HG03159 (cell line): ENCODE results near the gene TRNAU1AP.
"Not testable (repeated sequence)": the region's sequence is repeated elsewhere in the genome, so short reads cannot be mapped to it uniquely, and the experiment has no call there.

Source experiments
- ATAC-seq: cut with Tn5 transposase; IDR thresholded peaks from one replicate; pipeline ENCODE4 v1.9.1; 2021; ENCODE audit warnings: mild to moderate bottlenecking, moderate library complexity; ENCODE audit not compliant: unreplicated experiment

TRNAU1AP gene

DNA sequence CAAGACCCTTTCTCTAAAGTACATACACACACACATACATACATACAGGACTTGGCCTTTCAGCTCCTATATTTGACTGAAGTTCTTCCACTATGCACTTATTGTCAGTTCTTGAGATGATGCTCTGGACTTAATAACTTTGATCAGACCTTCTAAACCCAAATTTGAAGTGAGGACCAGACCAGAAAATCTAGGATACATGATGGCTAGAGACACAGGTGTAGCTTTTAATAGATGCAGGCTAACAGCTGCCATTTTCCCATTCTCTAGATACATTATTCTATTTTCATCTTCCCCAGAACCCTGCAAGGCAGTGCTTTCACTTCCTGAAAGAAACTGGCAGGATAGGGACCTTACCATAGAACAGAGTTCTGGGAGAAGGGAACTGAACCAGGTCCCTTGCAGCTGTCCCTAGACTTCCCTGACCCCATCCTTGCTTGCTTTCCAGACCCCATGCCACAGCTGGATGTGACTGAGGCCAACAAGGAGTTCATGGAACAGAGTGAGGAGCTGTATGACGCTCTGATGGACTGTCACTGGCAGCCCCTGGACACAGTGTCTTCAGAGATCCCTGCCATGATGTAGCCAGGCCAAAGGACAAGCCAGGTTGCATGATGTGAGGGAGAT, 24.3 kb downstream of the TRNAU1AP start:
- no peak for ATAC-seq

DNA sequence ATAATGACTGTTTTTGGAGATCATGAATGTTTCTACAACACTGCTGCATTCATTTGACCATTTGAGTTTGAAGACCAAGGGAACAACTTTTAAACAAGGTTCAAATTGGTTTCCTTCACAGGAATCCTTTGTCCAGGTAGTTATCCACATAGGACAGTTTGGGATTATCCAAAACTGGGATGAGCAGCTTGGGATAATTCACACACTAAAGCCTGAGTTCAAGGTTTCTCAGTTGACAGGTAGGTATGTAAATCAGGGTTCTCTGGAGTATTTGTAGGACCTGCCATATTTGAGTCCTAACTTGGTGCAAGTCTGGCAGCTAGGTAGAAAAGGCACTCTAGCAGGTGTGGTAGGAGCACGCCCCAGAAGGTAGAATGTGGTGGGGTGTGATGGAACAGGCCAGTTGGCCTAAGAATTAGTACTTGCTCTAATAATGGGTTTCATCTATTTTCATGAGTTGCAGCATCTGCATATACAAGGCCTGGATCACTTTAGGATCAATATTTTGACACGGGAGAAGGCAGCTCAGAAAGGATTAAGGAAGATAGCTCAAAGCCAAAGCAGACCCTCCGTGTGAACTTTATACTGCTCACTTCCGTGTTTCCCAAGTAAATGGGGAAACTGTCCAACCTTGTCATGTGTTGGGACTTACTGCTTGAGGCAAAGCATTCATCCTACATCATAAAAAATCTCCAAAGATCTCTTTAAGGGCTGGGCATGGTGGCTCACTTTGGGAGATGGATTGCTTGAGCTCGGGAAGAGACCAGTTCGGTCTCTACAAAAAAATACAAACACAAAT, 25.1 kb downstream of the TRNAU1AP start:
- no peak for ATAC-seq

DNA sequence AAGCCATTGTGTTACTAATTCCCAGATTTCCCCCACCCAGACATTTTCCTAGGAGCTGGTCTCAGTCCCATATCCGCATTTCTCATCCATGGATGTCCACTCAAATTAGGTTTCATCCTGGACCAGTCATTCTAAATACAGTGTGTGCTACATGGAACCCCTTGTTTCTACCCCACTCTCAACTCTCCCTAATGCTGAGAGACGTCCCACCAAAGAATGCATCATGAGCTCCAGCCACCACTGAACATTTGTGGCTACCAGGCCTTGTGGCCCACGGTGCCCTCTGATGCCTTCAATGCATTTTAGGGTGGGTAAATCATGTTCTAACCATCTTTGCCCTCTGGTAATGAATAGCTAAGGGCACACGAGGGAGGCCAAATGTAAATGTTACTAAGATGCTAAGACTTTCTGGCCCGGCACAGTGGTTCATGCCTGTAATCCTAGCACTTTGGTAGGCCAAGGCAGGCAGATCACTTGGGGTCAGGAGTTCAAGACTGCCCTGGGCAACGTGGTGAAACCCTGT, 25.9 kb downstream of the TRNAU1AP start:
- no peak for ATAC-seq

DNA sequence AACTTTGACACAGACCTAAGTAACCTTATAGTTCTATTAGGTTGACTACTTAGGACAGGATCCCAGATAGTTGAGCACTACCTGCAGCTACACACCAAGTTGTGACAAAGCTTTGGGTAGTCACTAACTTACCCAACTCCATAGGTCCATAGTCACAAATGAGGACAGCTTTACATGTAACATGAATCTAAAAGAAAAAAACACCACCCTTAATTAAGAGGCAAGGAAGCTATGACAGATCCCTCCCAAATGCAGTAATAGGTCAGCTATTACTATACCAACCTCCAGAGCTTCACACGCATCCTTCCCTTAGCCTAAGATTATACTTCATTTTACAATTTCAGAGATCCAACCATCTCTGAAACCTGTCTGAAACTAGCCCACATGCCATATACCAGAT, 26.5 kb downstream of the TRNAU1AP start:
- ATAC-seq, result no peak

DNA sequence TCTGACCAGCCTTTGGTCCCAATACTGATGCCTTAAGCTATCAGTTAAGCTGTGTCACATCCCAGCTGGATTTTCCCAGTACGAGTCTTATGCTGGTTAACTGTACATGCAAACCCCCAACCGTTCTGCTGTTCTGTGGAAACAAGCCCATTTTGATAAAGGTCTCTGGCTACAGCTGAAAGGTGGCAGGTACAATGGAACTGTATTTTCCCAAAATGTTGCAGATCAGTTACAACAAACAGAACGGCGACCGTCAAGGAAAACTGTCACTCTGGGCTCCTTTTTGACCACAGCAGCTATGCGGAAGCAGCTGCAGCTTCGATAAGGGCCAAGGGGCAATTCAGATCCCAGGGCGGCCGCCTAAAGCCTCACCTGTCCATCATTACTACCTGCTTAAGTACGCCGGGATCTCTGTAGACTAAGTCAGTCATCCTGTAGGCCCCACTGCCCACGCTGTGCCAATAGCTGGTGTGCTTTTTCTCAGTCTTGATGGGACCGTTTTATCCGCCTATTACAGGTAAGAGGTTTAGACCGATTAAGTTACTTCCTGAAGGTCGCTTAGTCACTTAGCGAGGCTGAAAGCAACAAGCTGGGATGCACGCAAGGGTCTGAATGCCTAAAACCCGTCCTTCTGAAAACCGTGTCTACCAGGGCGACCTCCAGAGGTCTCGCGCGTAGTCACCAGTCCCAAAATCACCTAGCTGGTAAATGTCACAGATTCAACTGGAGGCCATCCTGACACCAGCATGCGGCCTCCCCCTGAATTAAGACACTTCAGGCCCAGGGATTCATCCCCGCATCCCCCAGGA, 28.0 kb downstream of the TRNAU1AP start:
- peak; percentile 13 for ATAC-seq

DNA sequence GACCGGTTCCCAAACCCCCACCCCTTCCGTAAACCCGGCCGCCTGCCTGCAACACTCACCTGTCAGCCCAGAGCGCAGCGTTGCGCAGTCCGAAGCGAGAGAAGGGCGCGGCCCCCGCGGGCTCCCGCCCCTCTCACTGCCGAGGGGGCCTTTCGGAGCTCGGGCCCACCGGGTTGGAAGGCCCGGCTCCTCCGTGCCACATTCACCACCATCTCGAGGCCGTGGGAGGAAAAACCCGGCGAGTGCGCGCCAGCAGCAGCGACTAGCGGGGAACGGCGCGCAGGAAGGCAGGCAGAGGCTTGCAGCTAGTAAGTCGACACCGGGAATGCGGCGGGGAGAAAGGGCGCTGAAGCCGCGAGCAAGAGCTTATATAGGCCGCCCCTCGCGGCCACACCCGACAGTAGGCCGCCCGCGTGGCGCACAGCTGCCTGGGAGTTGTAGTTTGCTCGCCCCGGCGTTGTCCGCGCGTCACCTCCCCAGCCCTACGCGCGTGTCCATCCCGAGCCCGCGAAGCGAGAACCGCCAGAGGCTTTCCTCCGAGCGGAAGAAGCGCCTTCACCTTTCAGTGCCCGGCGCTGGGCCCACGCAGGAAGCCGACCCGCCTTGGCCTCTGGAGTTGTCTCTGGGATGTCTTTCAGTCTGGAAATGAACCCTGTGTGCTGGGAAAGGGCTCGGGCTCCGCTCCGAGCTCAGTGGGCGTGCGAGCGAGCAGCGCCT, 28.8 kb downstream of the TRNAU1AP start:
- peak; percentile 87 for ATAC-seq

DNA sequence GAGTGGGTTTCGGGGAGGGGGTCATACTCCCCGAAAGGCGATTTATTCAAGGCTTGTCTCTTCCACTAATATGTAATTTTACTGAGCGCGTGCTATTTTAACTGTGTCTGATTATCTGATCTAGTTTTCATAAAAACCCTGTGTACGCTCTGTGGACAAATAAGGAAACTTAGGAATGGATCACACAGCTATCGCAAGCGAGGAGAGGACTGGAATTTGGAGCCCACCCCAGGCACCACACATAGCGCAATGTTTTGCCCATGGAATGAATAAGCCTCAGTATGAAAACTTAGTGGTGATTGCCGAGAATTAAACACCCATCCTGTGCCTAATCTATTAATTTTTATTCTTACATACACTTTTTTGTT, 29.3 kb downstream of the TRNAU1AP start:
- ATAC-seq, result no peak

DNA sequence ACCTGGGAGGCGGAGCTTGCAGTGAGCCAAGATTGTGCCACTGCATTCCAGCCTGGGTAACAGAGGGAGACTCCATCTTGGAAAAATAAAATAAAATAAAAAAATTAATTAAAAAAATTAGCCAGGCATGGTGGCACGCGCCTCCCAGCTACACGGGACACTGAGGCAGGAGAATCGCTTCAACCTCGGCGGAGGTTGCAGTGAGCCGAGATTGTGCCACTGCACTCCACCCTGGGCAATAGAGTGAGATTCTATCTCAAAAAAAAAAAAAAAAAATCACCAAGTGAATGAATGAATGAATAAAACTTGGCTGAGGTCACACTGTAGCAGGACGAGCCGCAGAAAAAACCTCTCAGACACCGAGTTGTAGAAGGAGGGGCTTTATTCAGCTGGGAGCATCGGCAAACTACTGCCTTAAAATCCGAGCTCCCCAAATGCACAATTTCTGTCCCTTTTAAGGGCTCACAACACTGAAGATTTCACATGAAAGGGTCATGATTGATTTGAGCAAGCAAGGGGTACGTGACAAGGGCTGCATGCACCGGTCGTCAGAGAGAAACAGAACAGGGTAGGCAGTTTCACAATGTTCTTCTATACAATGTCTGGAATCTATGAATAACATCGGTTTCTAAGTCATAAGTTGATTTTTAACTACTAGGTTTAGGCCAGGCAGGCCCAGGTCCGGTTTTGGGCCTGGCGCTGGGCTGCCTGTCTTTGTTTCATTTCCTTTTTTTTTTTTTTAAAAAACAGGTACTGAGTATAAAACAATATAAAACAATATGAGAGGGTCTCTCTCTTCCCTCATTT, 33.9 kb downstream of the TRNAU1AP start:
- ATAC-seq, result not testable (repeated sequence)

DNA sequence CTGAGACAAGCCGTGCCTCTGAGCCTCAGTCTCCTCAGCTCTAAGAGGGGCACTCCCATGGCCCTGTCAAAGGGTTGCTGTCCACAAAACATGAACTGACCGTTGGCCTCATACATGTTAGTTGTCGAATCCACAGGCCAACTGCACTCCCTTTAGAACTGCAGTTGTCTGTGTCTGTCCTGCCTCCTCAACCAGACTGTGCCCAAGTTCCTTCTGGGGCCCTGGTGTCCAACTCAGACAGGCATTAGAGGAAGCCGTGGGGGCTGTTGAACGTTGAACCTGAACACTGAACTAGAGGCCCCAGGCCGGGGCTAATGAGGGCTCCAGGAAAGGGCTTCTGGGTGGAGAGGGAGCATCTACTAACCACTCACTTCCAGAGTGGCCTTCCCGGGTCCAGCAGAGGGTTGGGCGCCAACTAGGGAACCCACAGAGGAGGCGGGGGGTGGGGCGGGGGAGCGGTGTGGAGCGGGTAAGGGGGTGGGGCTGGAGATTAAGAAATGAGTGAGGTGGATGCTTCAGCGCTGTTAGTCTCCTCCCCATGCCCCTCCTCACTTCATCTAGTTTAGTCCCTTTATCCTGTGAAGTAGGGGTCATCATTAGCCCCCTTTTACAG, 38.9 kb downstream of the TRNAU1AP start, which contains the start of gene RAB42:
RAB42 (plus strand) TSS at position 558 of the 613 bp plus-strand sequence. CDS start 247 bp downstream, outside the sequence.
- ATAC-seq, result no peak

DNA sequence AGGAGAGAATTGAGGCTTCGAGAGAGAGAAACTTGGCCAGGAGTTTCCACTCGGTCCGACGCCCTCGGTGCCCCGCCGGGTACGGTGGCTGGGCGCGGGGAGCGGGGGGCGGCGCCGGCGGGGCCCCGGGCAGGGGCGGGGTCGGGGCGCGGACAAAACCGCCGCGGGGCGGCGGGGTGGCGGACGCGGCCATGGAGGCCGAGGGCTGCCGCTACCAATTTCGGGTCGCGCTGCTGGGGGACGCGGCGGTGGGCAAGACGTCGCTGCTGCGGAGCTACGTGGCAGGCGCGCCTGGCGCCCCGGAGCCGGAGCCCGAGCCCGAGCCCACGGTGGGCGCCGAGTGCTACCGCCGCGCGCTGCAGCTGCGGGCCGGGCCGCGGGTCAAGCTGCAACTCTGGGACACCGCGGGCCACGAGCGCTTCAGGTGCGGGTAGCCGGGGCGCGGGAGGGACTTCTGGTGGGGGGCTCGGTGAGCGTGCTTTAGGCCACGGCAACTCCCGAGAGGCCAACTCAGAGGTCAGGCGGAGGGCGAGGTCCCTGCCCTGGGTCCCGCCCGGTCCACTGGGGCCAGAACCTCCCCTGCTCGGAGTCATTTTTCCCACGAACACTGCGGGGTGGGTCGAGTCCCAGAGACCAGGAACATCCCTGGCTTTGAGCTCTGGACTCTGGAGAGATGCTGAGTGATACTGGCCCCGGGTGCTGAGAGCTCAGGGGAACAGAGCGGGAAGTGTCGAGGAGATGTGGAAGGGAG, 39.6 kb downstream of the TRNAU1AP start:
- ATAC-seq, result no peak

DNA sequence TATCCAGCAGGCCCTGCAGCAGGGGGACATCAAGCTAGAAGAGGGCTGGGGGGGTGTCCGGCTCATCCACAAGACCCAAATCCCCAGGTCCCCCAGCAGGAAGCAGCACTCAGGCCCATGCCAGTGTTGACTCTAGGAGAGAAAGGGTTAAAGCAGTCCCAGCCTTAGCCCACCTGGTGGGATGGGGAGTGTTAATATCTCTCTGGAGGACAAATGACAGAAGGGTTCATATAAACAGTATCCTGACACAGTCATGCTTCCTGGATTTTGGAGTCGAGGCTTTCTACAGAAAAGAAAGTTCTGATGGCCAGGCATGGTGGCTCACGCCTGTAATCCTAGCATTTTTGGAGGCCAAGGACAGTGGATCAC, 41.1 kb downstream of the TRNAU1AP start:
- ATAC-seq, result not testable (repeated sequence)

DNA sequence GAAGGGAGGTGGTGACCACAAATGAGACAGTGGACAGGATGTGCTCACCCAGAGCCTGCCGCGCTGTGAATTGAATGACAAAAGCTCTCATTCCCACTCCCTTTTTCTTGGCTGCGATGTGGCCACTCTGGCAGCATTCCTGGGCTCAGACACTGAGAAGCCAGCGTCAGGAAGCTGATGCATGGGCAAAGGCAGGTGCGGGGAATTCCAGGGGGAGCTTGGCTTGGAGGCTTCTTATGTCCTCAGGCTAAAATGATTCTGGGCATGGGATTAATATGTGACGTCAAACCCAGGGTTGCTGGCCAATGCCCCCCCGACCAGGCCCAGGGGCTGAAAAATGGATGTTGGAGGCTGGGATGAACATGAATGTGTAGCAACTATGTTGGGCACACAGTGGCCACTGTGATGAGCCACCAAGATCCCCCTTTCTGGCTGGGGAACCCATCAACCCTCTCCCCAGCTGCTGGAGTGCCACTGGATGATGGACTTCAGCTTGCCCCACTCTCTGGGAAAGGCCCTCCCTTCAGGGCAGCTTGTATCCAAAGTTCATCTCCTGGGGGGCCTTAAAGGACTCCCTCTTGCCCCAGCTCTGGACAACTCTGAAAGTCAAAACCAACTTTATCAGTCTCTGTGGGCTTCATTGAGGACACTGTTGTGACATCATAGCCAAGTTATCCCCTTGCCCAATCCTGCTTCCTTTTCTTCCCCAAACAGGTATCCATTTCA, 42.0 kb downstream of the TRNAU1AP start:
- not testable (repeated sequence) for ATAC-seq

DNA sequence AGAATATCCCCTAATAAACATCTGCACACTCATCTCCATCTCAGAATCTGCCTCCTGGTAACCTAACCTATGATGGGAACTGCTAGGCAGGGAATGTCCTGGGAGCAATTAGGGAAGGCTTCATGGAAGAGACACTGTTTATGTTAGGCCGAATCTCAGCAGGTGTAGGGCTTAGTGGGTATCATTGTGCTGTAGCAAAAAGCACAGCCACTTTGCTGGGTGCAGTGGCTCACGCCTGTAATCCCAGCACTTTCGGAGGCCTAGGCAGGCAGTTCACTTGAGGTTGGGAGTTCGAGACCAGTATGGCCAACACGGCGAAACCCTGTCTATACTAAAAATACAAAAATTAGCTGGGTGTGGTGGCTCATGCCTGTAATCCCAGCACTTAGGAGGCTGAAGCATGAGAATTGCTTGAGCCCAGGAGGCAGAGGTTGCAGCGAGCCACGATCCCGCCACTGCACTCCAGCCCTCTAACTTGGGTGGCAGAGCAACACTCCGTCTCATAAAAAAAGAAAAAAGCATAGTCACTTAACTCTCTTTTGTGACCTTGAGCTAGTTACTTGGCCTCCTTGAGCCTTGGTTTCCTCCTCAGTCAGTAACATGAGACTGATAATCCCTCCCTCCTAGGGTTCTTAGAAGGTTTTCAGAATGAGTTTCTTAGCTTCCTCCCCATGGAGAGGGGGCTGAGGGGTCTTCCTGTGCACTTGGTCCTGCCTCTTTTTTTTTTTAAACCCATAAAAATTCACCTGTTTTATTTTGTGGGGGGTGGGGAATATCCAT, 42.7 kb downstream of the TRNAU1AP start:
- ATAC-seq, result no peak

DNA sequence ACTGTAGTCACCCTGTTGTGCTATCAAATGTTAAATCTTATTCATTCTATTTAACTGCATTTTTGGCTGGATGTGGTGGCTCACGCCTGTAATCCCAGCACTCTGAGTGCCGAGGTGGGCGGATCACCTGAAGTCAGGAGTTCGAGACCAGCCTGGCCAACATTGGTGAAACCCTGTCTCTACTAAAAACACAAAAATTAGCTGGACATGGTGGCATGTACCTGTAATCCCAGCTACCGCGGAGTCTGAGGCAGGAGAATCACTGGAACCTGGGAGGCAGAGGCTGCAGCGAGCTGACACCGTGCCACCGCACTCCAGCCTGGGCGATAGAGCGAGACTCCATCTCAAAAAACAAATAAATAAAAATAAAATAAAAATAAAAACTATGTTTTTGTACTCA, 43.4 kb downstream of the TRNAU1AP start:
- ATAC-seq, result not testable (repeated sequence)

DNA sequence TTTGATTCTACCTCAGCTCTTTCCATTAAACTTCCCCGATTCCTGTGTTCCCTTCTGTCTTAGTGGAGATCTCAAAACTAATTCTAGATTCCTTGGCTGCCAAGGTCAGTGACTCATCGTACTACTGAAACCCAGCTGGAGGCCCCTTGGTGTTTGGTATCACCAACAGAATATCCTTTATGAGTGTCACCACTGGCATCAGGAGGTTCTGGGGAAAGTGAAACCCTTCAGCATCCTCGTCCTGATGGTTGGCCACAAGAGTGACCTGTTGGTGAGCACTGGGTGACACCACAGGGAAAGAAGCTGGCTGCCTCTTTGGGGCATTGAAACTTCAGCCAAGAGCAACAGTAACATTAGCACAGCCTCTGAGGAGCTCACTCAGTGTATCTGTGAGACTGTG, 48.8 kb downstream of the TRNAU1AP start:
- no peak for ATAC-seq

DNA sequence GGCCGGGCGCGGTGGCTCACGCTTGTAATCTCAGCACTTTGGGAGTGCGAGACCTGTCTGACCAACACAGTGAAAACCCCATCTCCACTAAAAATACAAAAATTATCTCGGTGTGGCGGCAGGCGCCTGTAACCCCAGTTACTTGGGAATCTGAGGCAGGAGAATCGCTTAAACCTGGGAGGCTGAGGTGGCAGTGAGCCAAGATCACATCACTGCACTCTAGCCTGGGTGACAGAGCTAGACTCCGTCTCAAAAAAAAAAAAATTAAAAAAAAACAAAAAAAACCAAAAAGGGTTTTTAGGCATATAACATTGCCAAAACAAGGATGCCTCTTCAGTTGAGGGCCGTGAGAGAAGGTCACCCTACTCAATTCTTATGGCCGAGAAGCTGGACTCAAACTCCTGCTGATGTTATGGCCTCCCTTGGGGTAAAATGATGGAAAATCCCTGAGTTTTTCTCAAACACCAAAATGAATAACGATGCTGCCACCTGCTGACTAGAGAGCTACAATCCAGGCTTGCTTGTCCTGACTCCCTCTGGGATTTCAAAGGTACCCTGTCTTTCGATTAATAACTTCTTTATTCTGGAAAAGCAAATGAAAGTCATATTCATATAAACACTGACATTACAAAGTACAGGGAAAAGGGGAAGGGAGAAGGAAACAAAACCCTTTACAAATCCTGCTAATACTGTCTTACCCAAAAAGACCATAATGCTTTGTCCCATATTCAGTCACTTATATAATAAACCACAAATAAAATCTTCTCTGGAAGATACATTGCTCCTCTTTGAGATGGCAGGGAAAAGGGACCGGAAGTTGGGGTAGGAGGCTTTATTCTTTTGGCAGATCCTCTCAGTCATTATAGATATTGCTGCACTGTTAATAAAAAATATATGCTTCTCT, 49.9 kb downstream of the TRNAU1AP start:
- ATAC-seq, result no peak
